ENCODE results near the gene NRROS.

GRCh38 chr3:196602673-196603072 lies 36.8 kb upstream of the NRROS start:
- TF ChIP-seq POLR2A (IDR thresholded peaks at IDR 0.05; ENCODE audit: low read depth, low read length) (no peak), POLR2AphosphoS5 (IDR thresholded peaks at IDR 0.05; ENCODE audit: low read depth, low read length) (no peak)

Data from GM12892 (cell line).